GM10266 (cell line): ENCODE data around the gene FBXO42.

Source experiments
- DNase-seq: peaks from one replicate; pipeline ENCODE4 v3.0.0; 2012; ENCODE audit errors: extremely low spot score
- CTCF ChIP-seq: IDR thresholded peaks from 2 replicates; pipeline ENCODE4 v1.5.1; 2012; ENCODE audit warnings: mild to moderate bottlenecking, low read depth; ENCODE audit not compliant: control insufficient read depth, insufficient read depth; ENCODE audit errors: missing control alignments

Gene FBXO42

GRCh38 chr1:16338961-16339360 is 13.3 kb downstream of the FBXO42 start:
- no peak for TF ChIP-seq CTCF
- no peak for DNase-seq

GRCh38 chr1:16334655-16335340 is 17.5 kb downstream of the FBXO42 start:
- no peak for DNase-seq
- TF ChIP-seq CTCF, result no peak

GRCh38 chr1:16326833-16327404 is 25.4 kb downstream of the FBXO42 start:
- DNase-seq, result no peak
- TF ChIP-seq CTCF, result no peak

- TF ChIP-seq CTCF, result no peak
- no peak for DNase-seq
Observed at GRCh38 chr1:16324456-16324890, 27.8 kb downstream of the FBXO42 start.

GRCh38 chr1:16321176-16321867 is 31.0 kb downstream of the FBXO42 start:
- no peak for TF ChIP-seq CTCF
- DNase-seq, result no peak

GRCh38 chr1:16318555-16318954 is 33.7 kb downstream of the FBXO42 start:
- TF ChIP-seq CTCF, result no peak
- DNase-seq, result no peak

GRCh38 chr1:16315437-16315836 is 36.8 kb downstream of the FBXO42 start:
- no peak for TF ChIP-seq CTCF
- DNase-seq, result no peak
